K562 (cell line): Measurements from ENCODE around the gene CBX2. TPM values are rescaled to one million over a fixed set of nuclear protein-coding genes. Genes with fewer than 3 reads are reported as not detected.

Experiments
- ASH1L ChIP-seq: fragments of 450-650 bp; IDR thresholded peaks from 2 replicates; pipeline ENCODE4 v1.6.1; 2018; ENCODE audit warnings: borderline replicate concordance, mild to moderate bottlenecking, low read depth; ENCODE audit not compliant: partially characterized antibody
- E2F8 ChIP-seq: fragments of 450-650 bp; IDR thresholded peaks from 2 replicates; pipeline ENCODE4 v1.7.1; 2018; ENCODE audit warnings: mild to moderate bottlenecking, low read depth; ENCODE audit not compliant: partially characterized antibody
- FOXK2 ChIP-seq, 2 experiments: fragments of 450-650 bp; IDR thresholded peaks in 1 of 2; conservative IDR thresholded peaks in 1 of 2; 2 replicates each; pipeline ENCODE4 v1.6.1; 2016; ENCODE audit warnings: low read depth in 2 of 2, mild to moderate bottlenecking in 1 of 2
- KDM1A ChIP-seq, 2 experiments: fragments of 450-650 bp; IDR thresholded peaks; 2 replicates each; pipeline ENCODE4 v1.6.1; 2016; ENCODE audit warnings: mild to moderate bottlenecking in 2 of 2
- MBD1 ChIP-seq: fragments of 250-450 bp; sonication (Bioruptor Pico); IDR thresholded peaks from 2 replicates; pipeline ENCODE4 v1.8.0; 2022; ENCODE audit warnings: inconsistent platforms
- MXI1 ChIP-seq: IDR thresholded peaks from 2 replicates; pipeline ENCODE4 v1.6.1; 2011; ENCODE audit warnings: low read depth, mild to moderate bottlenecking, improper control_type of control experiment, low read length
- SP1 ChIP-seq: sonication (generic); formaldehyde crosslinking; IDR thresholded peaks from 2 replicates; pipeline ENCODE4 v1.8.1; 2022; ENCODE audit warnings: mild to moderate bottlenecking, missing genetic modification reagents
- ZBTB2 ChIP-seq: fragments of 450-650 bp; IDR thresholded peaks from 2 replicates; pipeline ENCODE4 v1.6.1; 2016; ENCODE audit warnings: antibody characterized with exemption
- ZBTB33 ChIP-seq: sonication (generic); formaldehyde crosslinking; IDR thresholded peaks from 2 replicates; pipeline ENCODE4 v1.8.1; 2023; ENCODE audit warnings: mild to moderate bottlenecking, missing genetic modification reagents
- ZC3H4 ChIP-seq: sonication (generic); formaldehyde crosslinking; IDR thresholded peaks from 2 replicates; pipeline ENCODE4 v1.9.0; 2021; ENCODE audit warnings: missing genetic modification reagents, borderline replicate concordance
- ZNF184 ChIP-seq: sonication (generic); formaldehyde crosslinking; IDR thresholded peaks from 2 replicates; pipeline ENCODE4 v1.5.0; 2020; ENCODE audit warnings: missing genetic modification reagents
- ZNF609 ChIP-seq: sonication (generic); formaldehyde crosslinking; IDR thresholded peaks from 2 replicates; pipeline ENCODE4 v1.8.1; 2023; ENCODE audit warnings: missing genetic modification reagents, mild to moderate bottlenecking, borderline replicate concordance
- ZSCAN29 ChIP-seq: fragments of 450-650 bp; IDR thresholded peaks from 2 replicates; pipeline ENCODE4 v1.6.1; 2017
- polyA plus RNA-seq, 8 experiments: library from polyadenylated mRNA; depleted of rRNA in 4 of 8; stranded (reverse) in 5 of 8; unstranded in 3 of 8; fragments of >200 nt; fragmentation: Nextera tagmentation in 2 of 8; fragmentation: Illumina TruSeq in 1 of 8; extraction: Ambion mirVana in 2 of 8; extraction: Trizol in 1 of 8; gene quantifications; 2 replicates each; pipeline versions ENCODE4 v1.2.1 to v1.2.3, GENCODE V29; 2011 to 2014; ENCODE audit warnings: inconsistent platforms in 1 of 8, missing spikeins in 1 of 8
- total RNA-seq, 7 experiments: library from RNA; depleted of rRNA in 6 of 7; stranded (reverse); fragments of >200 nt in 6 of 7; fragmentation: Illumina TruSeq in 2 of 7; extraction: Trizol in 2 of 7; gene quantifications; 2 replicates each; pipeline versions ENCODE4 v1.2.1 to v1.2.3, GENCODE V29; 2011 to 2021; ENCODE audit warnings: low replicate concordance in 1 of 7

Gene CBX2
- total and polyA plus RNA-seq, 9 of the 15 experiments (the other 6 are each of a cell fraction or from before 2014, with no cell fraction given), result 0.66 to 26.9 (median 13.9) TPM

GRCh38 chr17:79792984-79793923, 15.3 kb downstream of the CBX2 start (continued):
- no peak for TF ChIP-seq MBD1 (CRISPR knock-in tag)
- no peak for TF ChIP-seq FOXK2 (conservative IDR thresholded peaks at IDR 0.05 in 1 of 2, IDR thresholded peaks at IDR 0.05 in 1 of 2; ENCODE audit: low read depth in 2 of 2)
- TF ChIP-seq ASH1L, result no peak
- TF ChIP-seq ZC3H4 (CRISPR knock-in tag), result no peak
- TF ChIP-seq ZNF609, result no peak
- TF ChIP-seq E2F8, result no peak
- TF ChIP-seq ZNF184 (CRISPR knock-in tag), result no peak
- TF ChIP-seq ZBTB2, result no peak
- peak; percentile 81 for TF ChIP-seq ZBTB33 (CRISPR knock-in tag)
- no peak for TF ChIP-seq MXI1
- no peak for TF ChIP-seq SP1 (CRISPR knock-in tag)
- TF ChIP-seq ZSCAN29, result no peak
- TF ChIP-seq KDM1A (IDR thresholded peaks at IDR 0.05), result no peak
